HCT116 (cell line): ENCODE results near the gene LAMB4.

Experiments used
- EGR1 ChIP-seq: IDR thresholded peaks from 2 replicates; pipeline ENCODE4 v1.6.1; 2012; ENCODE audit warnings: low read depth
- ELF1 ChIP-seq: IDR thresholded peaks from 2 replicates; pipeline ENCODE4 v1.6.1; 2012; ENCODE audit warnings: low read depth, borderline replicate concordance
- FOSL1 ChIP-seq: IDR thresholded peaks from 2 replicates; pipeline ENCODE4 v1.6.1; 2012; ENCODE audit warnings: low read depth
- JUND ChIP-seq: IDR thresholded peaks from 2 replicates; pipeline ENCODE4 v1.6.1; 2012
- POLR2A ChIP-seq: IDR thresholded peaks from 2 replicates; pipeline ENCODE4 v1.7.0; 2011; ENCODE audit warnings: borderline replicate concordance; ENCODE audit not compliant: insufficient read depth, insufficient read length; ENCODE audit errors: extremely low read depth
- POLR2AphosphoS5 ChIP-seq: IDR thresholded peaks from 2 replicates; pipeline ENCODE4 v1.6.1; 2011; ENCODE audit warnings: mild to moderate bottlenecking, low read depth, low read length, moderate library complexity
- RAD21 ChIP-seq: IDR thresholded peaks from 2 replicates; pipeline ENCODE4 v1.6.1; 2012; ENCODE audit warnings: low read depth, mild to moderate bottlenecking
- SP1 ChIP-seq: IDR thresholded peaks from 2 replicates; pipeline ENCODE4 v1.6.1; 2012; ENCODE audit warnings: low read depth
- ZFX ChIP-seq: fragments of 450-650 bp; IDR thresholded peaks from 2 replicates; pipeline ENCODE4 v1.6.1; 2017
- ZNF274 ChIP-seq: fragments of 200-500 bp; sonication (Bioruptor generic); IDR thresholded peaks from 2 replicates; pipeline ENCODE4 v1.6.1; 2014; ENCODE audit warnings: mild to moderate bottlenecking, low read depth, low read length, inconsistent platforms
- TF ChIP-seq, protein P1 (sequence below), 3 experiments: fragments of 200-600 bp in 1 of 3; sonication (generic) in 1 of 3; IDR thresholded peaks in 2 of 3; conservative IDR thresholded peaks in 1 of 3; 2 replicates each; pipeline ENCODE4 v1.5.1; 2012 to 2017; ENCODE audit warnings: low read depth in 2 of 3, low read length in 2 of 3, antibody characterized with exemption in 1 of 3, borderline replicate concordance in 1 of 3, control low read depth in 1 of 3, mild to moderate bottlenecking in 1 of 3, mixed read lengths in 1 of 3, mixed run types in 1 of 3, moderate library complexity in 1 of 3; ENCODE audit not compliant: insufficient read depth in 1 of 3
- TF ChIP-seq, protein P2 (sequence below): IDR thresholded peaks from 2 replicates; pipeline ENCODE4 v1.6.1; 2011; ENCODE audit warnings: mild to moderate bottlenecking, low read length, moderate library complexity; ENCODE audit not compliant: insufficient replicate concordance; ENCODE audit errors: extremely low read depth

DNA sequence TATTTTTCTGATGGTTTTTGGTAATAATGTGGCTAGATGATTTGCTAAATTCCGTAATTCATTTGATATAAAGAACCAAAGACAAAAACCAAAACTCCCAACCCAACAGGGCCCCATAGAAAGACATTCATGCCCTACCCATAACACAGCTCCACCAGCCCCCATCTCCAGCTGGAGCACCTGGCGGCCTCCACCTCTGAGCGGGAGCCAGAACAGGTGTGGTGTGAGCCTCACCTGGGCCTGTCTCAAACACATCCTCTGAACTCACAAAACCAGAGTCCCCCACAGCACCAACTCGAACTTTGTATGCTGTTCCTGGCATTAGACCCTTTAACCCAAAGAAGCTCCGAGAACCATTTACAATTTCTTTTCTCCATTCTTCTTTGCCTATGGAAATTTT, 36.5 kb upstream of the LAMB4 start:
- TF ChIP-seq, protein P1, sequence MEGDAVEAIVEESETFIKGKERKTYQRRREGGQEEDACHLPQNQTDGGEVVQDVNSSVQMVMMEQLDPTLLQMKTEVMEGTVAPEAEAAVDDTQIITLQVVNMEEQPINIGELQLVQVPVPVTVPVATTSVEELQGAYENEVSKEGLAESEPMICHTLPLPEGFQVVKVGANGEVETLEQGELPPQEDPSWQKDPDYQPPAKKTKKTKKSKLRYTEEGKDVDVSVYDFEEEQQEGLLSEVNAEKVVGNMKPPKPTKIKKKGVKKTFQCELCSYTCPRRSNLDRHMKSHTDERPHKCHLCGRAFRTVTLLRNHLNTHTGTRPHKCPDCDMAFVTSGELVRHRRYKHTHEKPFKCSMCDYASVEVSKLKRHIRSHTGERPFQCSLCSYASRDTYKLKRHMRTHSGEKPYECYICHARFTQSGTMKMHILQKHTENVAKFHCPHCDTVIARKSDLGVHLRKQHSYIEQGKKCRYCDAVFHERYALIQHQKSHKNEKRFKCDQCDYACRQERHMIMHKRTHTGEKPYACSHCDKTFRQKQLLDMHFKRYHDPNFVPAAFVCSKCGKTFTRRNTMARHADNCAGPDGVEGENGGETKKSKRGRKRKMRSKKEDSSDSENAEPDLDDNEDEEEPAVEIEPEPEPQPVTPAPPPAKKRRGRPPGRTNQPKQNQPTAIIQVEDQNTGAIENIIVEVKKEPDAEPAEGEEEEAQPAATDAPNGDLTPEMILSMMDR (IDR thresholded peaks at IDR 0.05 in 2 of 3, conservative IDR thresholded peaks at IDR 0.05 in 1 of 3; ENCODE audit: borderline replicate concordance in 1 of 3, insufficient read depth in 1 of 3, low read depth in 2 of 3, low read length in 2 of 3): no peak
- TF ChIP-seq, protein P2, sequence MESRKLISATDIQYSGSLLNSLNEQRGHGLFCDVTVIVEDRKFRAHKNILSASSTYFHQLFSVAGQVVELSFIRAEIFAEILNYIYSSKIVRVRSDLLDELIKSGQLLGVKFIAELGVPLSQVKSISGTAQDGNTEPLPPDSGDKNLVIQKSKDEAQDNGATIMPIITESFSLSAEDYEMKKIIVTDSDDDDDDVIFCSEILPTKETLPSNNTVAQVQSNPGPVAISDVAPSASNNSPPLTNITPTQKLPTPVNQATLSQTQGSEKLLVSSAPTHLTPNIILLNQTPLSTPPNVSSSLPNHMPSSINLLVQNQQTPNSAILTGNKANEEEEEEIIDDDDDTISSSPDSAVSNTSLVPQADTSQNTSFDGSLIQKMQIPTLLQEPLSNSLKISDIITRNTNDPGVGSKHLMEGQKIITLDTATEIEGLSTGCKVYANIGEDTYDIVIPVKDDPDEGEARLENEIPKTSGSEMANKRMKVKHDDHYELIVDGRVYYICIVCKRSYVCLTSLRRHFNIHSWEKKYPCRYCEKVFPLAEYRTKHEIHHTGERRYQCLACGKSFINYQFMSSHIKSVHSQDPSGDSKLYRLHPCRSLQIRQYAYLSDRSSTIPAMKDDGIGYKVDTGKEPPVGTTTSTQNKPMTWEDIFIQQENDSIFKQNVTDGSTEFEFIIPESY: no peak
- no peak for TF ChIP-seq SP1
- TF ChIP-seq EGR1: no peak
- TF ChIP-seq ZNF274: no peak
- TF ChIP-seq FOSL1: no peak
- TF ChIP-seq RAD21: no peak
- TF ChIP-seq ELF1: no peak
- no peak for TF ChIP-seq JUND
- TF ChIP-seq ZFX: no peak
- no peak for TF ChIP-seq POLR2AphosphoS5
- TF ChIP-seq POLR2A: no peak
